Gastrocnemius medialis (tissue), 4 donors: ENCODE data around the gene LRIT3. TPM values are rescaled to one million over a fixed set of nuclear protein-coding genes. Genes with fewer than 3 reads are reported as not detected.
"Not testable (repeated sequence)": the region's sequence is repeated elsewhere in the genome, so short reads cannot be mapped to it uniquely, and the experiment has no call there.

Experiments used
- ATAC-seq, 2 donors: fragments of 150-250 bp; one replicate each; pipeline ENCODE4 v1.9.1; 2016
- DNase-seq, 2 donors: peaks; one replicate each; pipeline ENCODE4 v3.0.0-alpha.2; 2019
- H3K27ac ChIP-seq, 4 donors: fragments of 200-600 bp; sonication (generic); 1 replicate in 1 of 4; 2 replicates in 3 of 4; pipeline ENCODE4 v1.5.1; 2016 to 2018; ENCODE audit warnings: mild to moderate bottlenecking in 2 of 4, moderate library complexity in 1 of 4
- H3K27me3 ChIP-seq, 3 donors: fragments of 200-600 bp; sonication (generic) in 2 of 3; 1 replicate in 1 of 3; 2 replicates in 2 of 3; pipeline versions ENCODE4 v1.5.1 to v1.6.0; 2016 to 2019; ENCODE audit warnings: mild to moderate bottlenecking in 1 of 3, moderate library complexity in 1 of 3
- H3K36me3 ChIP-seq, 2 donors: fragments of 200-600 bp; sonication (generic) in 1 of 2; one replicate each; pipeline ENCODE4 v1.5.1; 2017 to 2018
- H3K4me1 ChIP-seq, 2 donors: fragments of 200-600 bp; sonication (generic) in 1 of 2; one replicate each; pipeline ENCODE4 v1.5.1; 2016 to 2017; ENCODE audit warnings: mild to moderate bottlenecking in 2 of 2
- H3K4me3 ChIP-seq, 4 donors: fragments of 200-600 bp; sonication (generic) in 3 of 4; 1 replicate in 1 of 4; 2 replicates in 3 of 4; pipeline ENCODE4 v1.5.1; 2016 to 2019; ENCODE audit warnings: mild to moderate bottlenecking in 2 of 4
- H3K9me3 ChIP-seq, 3 donors: fragments of 200-600 bp; sonication (generic) in 2 of 3; 1 replicate in 1 of 3; 2 replicates in 2 of 3; pipeline ENCODE4 v1.5.1; 2016 to 2019
- POLR2A ChIP-seq, 2 donors: fragments of 450-650 bp; IDR thresholded peaks; one replicate each; pipeline ENCODE4 v1.6.1; 2017; ENCODE audit warnings: antibody characterized with exemption in 2 of 2, mild to moderate bottlenecking in 2 of 2, moderate library complexity in 2 of 2
- in situ Hi-C, 4 donors: fragments of 200-750 bp; cut with MboI; loops; one replicate each; pipeline versions ENCODE4 v1.15.0 to v1.8.0; 2017; ENCODE audit warnings: low sequenced_read_pairs in 4 of 4
- intact Hi-C: fragments of 100-400 bp; cut with DNase I; formaldehyde crosslinking; loops from one replicate; pipeline ENCODE4 v1.15.1; 2023; ENCODE audit warnings: low total_unique reads
- total RNA-seq, 4 donors: library from RNA; depleted of rRNA; stranded (reverse); fragments of >200 nt; gene quantifications; one replicate each; pipeline versions ENCODE4 v1.1.0 to v1.2.3, GENCODE V29; 2016
- TF ChIP-seq, protein P1 (sequence below), 5 experiments: fragments of 450-650 bp in 3 of 5; fragments of 200-600 bp in 2 of 5; sonication (generic) in 2 of 5; IDR thresholded peaks in 4 of 5; conservative IDR thresholded peaks in 1 of 5; 1 replicate in 4 of 5; 2 replicates in 1 of 5; pipeline ENCODE4 v1.5.1; 2016 to 2019; ENCODE audit warnings: antibody characterized with exemption in 5 of 5, mild to moderate bottlenecking in 3 of 5, moderate library complexity in 3 of 5

Gene LRIT3
- total RNA-seq, 4 donors from 2014 or later: 0.15 to 0.25 TPM; not detected in 2

DNA sequence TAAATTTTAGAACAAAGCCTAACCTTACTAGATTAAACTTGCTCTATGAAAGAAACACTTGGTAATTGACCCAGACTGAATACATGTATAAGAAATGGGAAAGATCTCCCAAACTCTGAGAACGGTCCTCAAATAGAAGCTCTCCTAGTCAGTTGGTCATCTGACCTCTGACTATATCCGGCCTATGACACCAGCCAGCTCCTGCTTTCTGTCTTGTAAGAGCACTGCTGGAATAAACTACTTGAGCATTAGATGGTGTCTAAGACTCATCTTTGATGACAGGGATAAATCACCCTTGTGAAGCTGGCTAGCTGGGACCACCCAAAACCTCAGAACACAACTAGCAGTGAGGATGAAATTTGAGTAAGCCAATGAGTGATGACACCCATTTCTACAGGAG lies 24.2 kb downstream of the LRIT3 start:
- Histone ChIP-seq H3K4me1 (peaks cover 0 to 16% of the 10 kb centered on the region in 2 donors), H3K4me3 (no peak overlapping the region), H3K9me3 (no peaks in the 10 kb centered on the region), H3K36me3 (no peaks in the 10 kb centered on the region), H3K27ac (no peak overlapping the region), H3K27me3 (no peaks in the 10 kb centered on the region)
- no peak for ATAC-seq
- no peak for DNase-seq
- intact Hi-C loops: no loop called here
- in situ Hi-C loops: no loop called here
- TF ChIP-seq POLR2A (IDR thresholded peaks at IDR 0.05): no peak

DNA sequence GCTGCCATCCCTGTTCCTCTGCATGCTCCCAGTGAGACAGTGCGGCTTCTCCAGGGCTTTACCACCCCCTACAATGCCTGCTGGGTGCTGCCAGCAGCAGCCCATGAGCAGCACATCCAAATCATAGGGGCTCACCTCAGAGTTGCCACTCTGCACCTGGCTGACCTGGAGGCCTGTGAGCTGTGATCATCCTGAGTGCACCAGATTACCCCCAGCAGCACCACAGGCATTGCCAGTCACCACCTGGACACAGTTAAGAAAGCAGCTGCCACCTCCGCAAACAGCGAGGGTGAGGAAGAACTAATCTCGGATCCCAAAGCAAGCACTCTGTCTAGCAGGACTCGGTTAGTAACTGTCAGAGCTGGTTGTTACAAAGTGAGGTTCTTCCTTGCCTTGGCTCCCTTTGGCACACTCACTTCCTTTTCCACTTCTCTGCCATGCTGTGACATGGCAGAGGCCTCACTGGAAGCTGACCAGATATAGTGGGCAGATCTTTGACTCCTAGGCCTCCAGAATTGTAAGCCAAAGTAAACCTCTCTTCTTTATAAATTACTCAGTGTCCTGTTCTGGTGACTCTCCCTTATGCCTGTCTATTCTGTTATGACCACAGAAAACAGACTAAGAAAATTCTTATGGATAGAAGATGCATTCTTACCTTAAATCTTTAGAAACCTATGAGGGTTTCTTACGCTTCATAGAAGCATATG lies 25.2 kb downstream of the LRIT3 start:
- no peak for ATAC-seq
- TF ChIP-seq, protein P1, sequence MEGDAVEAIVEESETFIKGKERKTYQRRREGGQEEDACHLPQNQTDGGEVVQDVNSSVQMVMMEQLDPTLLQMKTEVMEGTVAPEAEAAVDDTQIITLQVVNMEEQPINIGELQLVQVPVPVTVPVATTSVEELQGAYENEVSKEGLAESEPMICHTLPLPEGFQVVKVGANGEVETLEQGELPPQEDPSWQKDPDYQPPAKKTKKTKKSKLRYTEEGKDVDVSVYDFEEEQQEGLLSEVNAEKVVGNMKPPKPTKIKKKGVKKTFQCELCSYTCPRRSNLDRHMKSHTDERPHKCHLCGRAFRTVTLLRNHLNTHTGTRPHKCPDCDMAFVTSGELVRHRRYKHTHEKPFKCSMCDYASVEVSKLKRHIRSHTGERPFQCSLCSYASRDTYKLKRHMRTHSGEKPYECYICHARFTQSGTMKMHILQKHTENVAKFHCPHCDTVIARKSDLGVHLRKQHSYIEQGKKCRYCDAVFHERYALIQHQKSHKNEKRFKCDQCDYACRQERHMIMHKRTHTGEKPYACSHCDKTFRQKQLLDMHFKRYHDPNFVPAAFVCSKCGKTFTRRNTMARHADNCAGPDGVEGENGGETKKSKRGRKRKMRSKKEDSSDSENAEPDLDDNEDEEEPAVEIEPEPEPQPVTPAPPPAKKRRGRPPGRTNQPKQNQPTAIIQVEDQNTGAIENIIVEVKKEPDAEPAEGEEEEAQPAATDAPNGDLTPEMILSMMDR (IDR thresholded peaks at IDR 0.05 in 4 of 5, conservative IDR thresholded peaks at IDR 0.05 in 1 of 5): no peak
- no peak for TF ChIP-seq POLR2A (IDR thresholded peaks at IDR 0.05)
- intact Hi-C loops (no loop called here), in situ Hi-C loops (no loop called here)
- Histone ChIP-seq H3K9me3 (no peaks in the 10 kb centered on the region), H3K27ac (no peak overlapping the region), H3K27me3 (no peaks in the 10 kb centered on the region), H3K4me1 (peaks cover 0 to 26% of the 10 kb centered on the region in 2 donors), H3K36me3 (no peaks in the 10 kb centered on the region), H3K4me3 (no peak overlapping the region)
- DNase-seq: no peak

DNA sequence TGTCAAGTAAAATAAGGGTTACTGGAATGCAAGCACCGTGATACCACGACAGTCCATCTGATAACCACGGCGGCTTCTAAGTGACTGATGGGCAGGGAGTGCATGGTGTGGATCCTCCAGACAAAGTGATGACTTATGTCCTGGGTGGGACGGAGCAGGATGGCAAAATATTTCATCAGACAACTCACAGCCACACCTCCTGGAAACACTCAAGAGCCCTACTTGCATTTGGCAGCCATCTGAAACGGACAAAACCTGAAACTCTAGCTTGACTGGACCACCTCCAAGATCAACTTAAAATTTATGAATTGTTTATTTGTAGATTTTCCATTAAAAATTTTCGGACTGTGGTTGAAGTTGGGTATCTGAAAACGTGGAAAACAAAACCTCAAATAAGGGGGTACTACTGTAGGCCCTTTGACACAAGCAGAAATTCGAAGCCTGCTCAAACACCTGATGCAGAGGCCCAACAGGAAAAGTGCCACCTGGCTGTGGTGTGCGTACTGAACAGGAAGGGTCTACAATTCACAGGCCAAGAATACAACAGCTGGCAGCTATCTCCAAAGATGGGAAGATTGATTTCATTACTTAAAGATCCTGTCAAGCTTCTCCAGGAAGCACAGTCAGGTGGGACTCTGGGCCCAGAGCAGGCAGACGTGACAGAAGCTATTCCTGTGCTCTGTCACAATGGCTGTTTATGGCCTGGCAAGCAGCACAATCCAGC lies 26.0 kb downstream of the LRIT3 start:
- Histone ChIP-seq H3K4me3 (no peak overlapping the region), H3K27ac (peak overlapping the region in 1 of 4 donors; percentile 70), H3K9me3 (no peaks in the 10 kb centered on the region), H3K4me1 (peaks cover 0 to 26% of the 10 kb centered on the region in 2 donors), H3K36me3 (no peaks in the 10 kb centered on the region), H3K27me3 (no peaks in the 10 kb centered on the region)
- DNase-seq (peak; percentile 33 to 35), ATAC-seq (peak; percentile 73 to 76)
- TF ChIP-seq, protein P1 (IDR thresholded peaks at IDR 0.05 in 4 of 5, conservative IDR thresholded peaks at IDR 0.05 in 1 of 5): no peak
- TF ChIP-seq POLR2A (IDR thresholded peaks at IDR 0.05): no peak
- in situ Hi-C loops (no loop called here), intact Hi-C loops (no loop called here)

DNA sequence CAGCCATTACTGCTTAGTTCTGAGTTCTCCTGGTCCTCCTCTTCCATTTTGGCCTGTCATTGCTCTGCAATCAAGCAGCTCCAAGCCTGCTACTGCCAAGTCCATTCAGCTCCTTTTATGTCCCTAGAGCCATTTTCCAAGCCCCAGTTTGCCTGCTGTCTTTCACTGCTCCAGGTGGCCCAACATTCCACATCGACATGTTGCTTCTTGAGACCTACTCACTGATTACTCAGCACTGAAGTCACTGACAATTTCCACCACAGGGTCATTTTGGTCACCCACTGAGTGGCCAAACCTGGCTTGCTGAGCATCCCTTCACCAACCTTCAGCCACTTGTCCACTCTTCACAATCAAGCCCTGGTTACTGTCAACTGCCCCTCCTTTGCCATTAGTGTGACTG lies 27.2 kb downstream of the LRIT3 start:
- in situ Hi-C loops: no loop called here
- no peak for DNase-seq

DNA sequence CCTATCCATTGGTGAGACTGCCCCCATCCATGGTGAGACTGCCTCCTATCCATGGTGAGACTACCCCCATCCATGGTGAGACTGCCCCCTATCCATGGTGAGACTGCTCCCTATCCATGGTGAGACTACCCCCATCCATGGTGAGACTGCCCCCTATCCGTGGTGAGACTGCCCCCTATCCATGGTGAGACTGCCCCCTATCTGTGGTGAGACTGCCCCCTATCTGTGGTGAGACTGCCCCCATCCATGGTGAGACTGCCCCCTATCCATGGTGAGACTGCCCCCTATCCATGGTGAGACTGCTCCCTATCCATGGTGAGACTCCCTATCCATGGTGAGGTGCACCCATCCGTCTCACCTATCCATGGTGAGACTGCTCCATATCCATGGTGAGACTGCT lies 27.6 kb downstream of the LRIT3 start:
- in situ Hi-C loops, H3K27me3 ChIP-seq: not testable (repeated sequence)

More for the DNA sequence above, 27.2 kb downstream of the LRIT3 start:
- Histone ChIP-seq H3K27me3 (no peaks in the 10 kb centered on the region), H3K9me3 (no peaks in the 10 kb centered on the region), H3K4me1 (peaks cover 0 to 26% of the 10 kb centered on the region in 2 donors), H3K27ac (no peak overlapping the region), H3K36me3 (no peaks in the 10 kb centered on the region), H3K4me3 (no peak overlapping the region)
- TF ChIP-seq, protein P1 (IDR thresholded peaks at IDR 0.05 in 4 of 5, conservative IDR thresholded peaks at IDR 0.05 in 1 of 5): no peak
- no peak for TF ChIP-seq POLR2A (IDR thresholded peaks at IDR 0.05)
- no peak for ATAC-seq
- intact Hi-C loops: no loop called here

More for the DNA sequence above, 27.6 kb downstream of the LRIT3 start:
- peaks cover 0 to 26% of the 10 kb centered on the region in 2 donors for H3K4me1 ChIP-seq
- H3K27ac ChIP-seq, H3K9me3 ChIP-seq, H3K4me3 ChIP-seq, intact Hi-C loops, H3K36me3 ChIP-seq, DNase-seq, ATAC-seq: not testable (repeated sequence)
